Urinary bladder (tissue), 4 donors: Measurements from ENCODE around the gene TMEM119. TPM values are rescaled to one million over a fixed set of nuclear protein-coding genes. Genes with fewer than 3 reads are reported as not detected.
"Not testable (repeated sequence)": the region's sequence is repeated elsewhere in the genome, so short reads cannot be mapped to it uniquely, and the experiment has no call there.

Experiments used
- DNase-seq: peaks from one replicate; pipeline ENCODE4 v3.0.0-alpha.2; 2015; ENCODE audit errors: extremely low spot score
- H3K27ac ChIP-seq: one replicate; pipeline ENCODE4 v1.5.1; 2013; ENCODE audit warnings: low read depth, mild to moderate bottlenecking, moderate library complexity
- H3K36me3 ChIP-seq: one replicate; pipeline ENCODE4 v1.6.1; 2013; ENCODE audit warnings: mild to moderate bottlenecking, moderate library complexity; ENCODE audit not compliant: insufficient read depth
- H3K4me1 ChIP-seq: one replicate; pipeline ENCODE4 v1.6.1; 2013; ENCODE audit warnings: mild to moderate bottlenecking, moderate library complexity; ENCODE audit not compliant: insufficient read depth
- H3K4me3 ChIP-seq: one replicate; pipeline ENCODE4 v1.5.1; 2013; ENCODE audit warnings: low read depth, low read length
- WGBS: extraction: QIAGEN DNeasy Blood & Tissue Kit; methylation state at CpG from one replicate; pipeline ENCODE4 v1.1.7; 2013; 5-methylcytosine and 5-hydroxymethylcytosine counted together
- polyA plus RNA-seq: library from polyadenylated mRNA; stranded (reverse); fragments of 200-250 nt; gene quantifications from one replicate; pipeline ENCODE4 v1.2.3, GENCODE V29; 2013
- total RNA-seq: library from RNA; depleted of rRNA; stranded (reverse); fragments of >200 nt; gene quantifications from one replicate; pipeline ENCODE4 v1.2.3, GENCODE V29; 2014
- donor health status: healthy with polysubstance abuse.
- donor health status: healthy.

TMEM119 gene
- total and polyA plus RNA-seq, 2 donors = 29.4 to 62.4 TPM

DNA sequence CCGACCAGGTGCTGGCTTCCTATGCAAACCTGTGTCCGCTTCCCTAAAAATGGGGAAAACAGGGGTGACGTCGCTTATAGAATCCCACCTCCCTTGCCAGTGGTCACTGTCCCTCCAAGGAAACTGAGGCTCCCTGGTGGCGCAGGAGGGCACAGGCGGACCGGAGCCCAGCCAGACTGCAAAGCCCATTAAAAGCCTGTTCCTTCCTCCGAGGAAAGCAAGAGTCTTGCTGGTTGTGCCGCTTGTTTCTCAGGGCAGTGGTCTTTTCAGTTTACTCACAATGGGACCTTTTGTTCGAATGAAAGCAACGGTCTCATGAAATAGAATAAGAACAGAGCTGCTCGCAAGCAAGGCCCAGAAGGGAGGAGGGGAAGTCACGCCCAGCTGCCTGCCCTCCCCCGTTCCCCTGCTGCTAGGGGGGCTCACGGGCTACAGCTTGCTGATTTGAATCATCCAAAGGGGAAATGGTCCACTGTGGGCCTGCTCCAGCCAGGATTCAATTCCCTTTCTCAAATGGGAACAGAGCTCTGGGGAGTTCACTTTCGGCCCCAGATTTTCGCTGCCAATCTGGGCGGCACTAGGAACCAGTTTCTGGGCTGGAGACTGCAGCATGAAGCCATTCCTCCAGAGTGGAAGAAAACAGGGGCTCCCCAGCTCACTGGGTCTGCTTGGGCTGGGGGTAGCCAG is 40.4 kb upstream of the TMEM119 start:
- DNase-seq = no peak
- Histone ChIP-seq H3K4me3 (no peak overlapping the region), H3K4me1 (peaks cover 2% of the 10 kb centered on the region), H3K27ac (no peak overlapping the region), H3K36me3 (no peaks in the 10 kb centered on the region)
- 22% methylated on average over 18 of the region's 18 CpGs for WGBS

GRCh38 chr12:108637222-108637971 is 39.5 kb upstream of the TMEM119 start:
- 66% methylated on average over 7 of the region's 7 CpGs for WGBS
- H3K36me3 ChIP-seq = no peaks in the 10 kb centered on the region
- no peak overlapping the region for H3K4me3 ChIP-seq
- DNase-seq = no peak
- peaks cover 2% of the 10 kb centered on the region for H3K4me1 ChIP-seq
- H3K27ac ChIP-seq = no peak overlapping the region

DNA sequence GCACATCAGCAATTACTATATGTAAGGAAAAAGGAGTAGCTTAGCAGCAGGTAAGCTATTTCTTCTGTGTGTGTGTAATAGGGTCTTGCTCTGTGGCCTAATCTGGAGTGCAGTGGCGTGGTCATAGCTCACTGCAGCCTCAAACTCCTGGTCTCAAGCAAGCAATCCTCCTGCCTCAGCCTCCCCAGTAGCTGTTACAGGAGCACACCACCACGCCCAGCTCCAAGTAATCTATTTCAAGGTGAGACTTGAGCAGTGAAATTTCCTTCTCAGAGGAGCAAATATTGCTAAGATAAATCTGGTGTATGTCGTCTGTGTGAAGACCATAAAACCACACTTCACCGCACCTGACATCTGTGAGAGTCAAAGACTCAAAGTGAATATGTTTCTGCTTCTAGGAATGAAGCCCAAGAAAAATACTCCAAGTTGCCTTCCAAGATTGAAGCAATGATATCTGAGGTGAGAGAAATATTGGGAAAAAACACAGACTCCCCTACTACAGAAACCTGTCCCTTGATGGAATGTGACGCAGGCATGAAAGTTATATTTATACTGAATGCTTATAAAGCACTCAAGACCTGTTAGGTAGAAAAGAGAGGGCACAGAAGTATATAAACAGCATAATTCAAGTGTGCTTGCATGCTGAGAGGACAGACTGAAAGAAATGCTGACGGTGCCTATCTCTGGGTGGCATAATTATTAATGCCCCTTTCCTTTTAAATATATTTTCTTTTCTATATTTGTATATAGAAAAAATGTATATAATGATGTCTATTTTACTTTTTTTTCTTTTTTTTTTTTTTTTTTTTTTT is 38.3 kb upstream of the TMEM119 start:
- no peak overlapping the region for H3K27ac ChIP-seq
- H3K4me3 ChIP-seq = no peak overlapping the region
- H3K36me3 ChIP-seq = no peaks in the 10 kb centered on the region
- 78% methylated on average over 6 of the region's 6 CpGs for WGBS
- no peak for DNase-seq
- peaks cover 2% of the 10 kb centered on the region for H3K4me1 ChIP-seq

DNA sequence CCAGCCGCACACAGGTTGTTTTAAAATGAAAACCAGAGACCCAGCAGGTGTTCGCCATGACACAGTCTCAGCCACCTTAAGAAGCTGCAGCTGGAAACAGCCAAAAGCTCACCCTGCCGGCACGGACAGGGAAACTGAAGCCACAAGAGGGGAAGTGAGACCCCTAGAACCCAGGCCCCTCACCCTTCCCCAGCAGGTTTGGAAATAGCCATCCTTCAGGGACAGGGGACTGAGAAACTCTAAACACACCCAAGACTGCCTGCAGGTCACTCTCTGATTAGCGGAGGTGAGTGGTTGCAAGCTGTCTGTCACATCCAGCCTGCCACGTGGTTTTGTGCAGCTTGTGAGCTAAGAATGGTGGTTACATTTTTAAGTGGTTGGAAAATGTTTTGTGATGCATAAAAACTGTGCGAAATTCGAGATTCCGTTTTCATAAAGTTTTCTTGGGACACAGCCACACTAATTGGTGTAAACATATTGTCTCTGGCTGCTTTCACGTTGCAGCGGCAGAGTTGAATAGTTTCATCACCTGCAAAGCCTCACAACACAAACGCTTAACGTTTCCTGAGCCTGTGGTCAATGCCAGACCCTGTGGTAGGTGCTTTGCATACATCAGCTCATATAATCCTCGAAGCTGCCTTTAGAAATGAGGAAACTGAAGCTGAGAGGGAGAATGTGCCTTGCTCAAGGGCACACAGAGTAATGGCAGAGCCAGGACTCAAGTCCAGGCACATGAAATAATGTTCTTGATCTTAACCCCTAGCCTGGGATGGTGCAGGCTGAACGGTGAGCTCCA is 37.5 kb upstream of the TMEM119 start:
- 34% methylated on average over 15 of the region's 15 CpGs for WGBS
- H3K36me3 ChIP-seq = no peaks in the 10 kb centered on the region
- no peak for DNase-seq
- H3K4me3 ChIP-seq = no peak overlapping the region
- H3K27ac ChIP-seq = no peak overlapping the region
- H3K4me1 ChIP-seq = peaks cover 2% of the 10 kb centered on the region

DNA sequence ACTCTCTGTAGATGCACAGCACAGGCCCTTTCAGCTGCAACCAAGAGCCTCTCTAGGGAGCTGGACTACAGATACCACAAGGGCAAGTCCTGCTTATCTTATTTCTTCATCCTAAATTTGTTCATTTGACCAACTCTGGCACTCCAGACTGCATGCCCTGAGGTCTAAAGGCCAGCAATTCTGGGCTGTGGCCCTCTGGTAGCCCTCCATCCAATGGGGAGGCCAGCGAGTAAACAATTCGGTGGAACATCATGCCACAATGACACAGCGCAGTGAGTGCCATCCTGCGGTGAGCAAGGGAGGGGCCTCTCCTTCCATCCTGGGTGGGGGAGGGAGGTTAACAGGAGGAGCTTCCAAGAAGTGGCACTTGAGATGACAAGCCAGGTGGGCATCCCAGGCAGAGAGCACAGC is 36.5 kb upstream of the TMEM119 start:
- WGBS = 56% methylated on average over 4 of the region's 4 CpGs

DNA sequence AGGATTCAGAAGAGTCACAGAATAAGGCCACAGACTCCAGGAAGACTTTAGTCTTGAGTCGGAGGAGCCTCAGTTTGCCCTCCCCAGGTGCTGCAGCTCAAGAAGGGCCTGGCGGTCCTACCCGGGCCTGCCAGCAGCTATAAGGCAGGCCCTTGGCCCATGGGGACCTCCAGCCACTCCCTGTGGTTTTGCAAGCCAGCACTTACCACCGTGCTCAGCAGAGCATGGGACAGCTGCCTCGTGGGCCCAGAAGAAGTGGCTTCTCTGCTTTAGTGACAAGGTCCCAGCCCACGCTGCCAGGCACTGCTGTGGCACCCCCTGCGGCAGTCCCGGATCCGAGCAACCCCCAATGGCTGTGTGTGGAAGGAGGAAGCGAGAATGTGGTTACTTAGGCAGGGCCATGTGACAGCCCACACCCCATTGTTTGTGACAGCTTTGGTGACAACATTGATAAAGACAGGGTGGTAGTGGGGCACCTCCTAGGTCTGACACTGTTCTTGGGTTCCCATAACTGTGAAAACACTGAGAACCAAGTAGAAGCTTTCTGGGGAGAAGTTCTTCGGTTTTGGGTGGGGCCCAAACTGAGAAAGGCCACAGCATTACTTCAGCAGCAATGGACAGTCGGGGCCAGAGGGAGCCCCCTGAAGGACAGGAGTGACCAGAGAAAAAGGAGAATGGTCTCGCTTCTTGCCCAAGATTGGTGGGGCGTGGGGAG is 35.8 kb upstream of the TMEM119 start, which contains the start of gene SELPLG:
TSS of gene SELPLG (minus strand) at position 361 of the 715 bp plus-strand sequence. CDS start 9,587 bp downstream, outside the sequence.
- DNase-seq = no peak

More for the DNA sequence above, 36.5 kb upstream of the TMEM119 start:
- H3K27ac ChIP-seq = no peak overlapping the region
- no peak for DNase-seq
- peaks cover 2% of the 10 kb centered on the region for H3K4me1 ChIP-seq
- no peak overlapping the region for H3K4me3 ChIP-seq
- no peaks in the 10 kb centered on the region for H3K36me3 ChIP-seq

DNA sequence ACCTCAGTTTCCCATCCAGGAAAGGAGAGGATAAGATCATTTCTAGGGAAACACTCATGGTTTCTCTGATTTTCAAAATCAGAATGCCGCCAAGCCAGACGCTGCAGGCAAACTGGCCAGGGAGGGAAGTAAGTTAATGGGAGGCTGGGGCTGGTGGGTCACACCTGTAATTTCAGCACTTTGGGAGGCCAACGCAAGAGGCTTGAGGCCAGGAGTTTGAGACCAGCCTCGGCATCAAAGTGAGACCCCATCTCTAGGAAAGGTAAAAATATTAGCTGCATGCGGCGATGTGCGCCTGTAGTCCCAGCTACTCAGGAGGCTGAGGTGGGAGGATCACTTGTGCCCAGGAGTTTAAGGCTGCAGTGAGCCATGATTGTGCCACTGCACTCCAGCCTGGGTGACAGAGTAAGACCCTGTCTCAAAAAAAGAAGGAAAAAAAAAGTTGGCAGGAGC is 35.2 kb upstream of the TMEM119 start:
- H3K36me3 ChIP-seq = no peaks in the 10 kb centered on the region
- WGBS = 88% methylated on average over 7 of the region's 7 CpGs
- H3K27ac ChIP-seq = no peak overlapping the region
- no peaks in the 10 kb centered on the region for H3K4me1 ChIP-seq
- H3K4me3 ChIP-seq = no peak overlapping the region
- no peak for DNase-seq

More for the DNA sequence above, 35.8 kb upstream of the TMEM119 start, which contains the start of gene SELPLG:
- no peaks in the 10 kb centered on the region for H3K36me3 ChIP-seq
- 73% methylated on average over 14 of the region's 14 CpGs for WGBS
- peak within 1 kb of the TSS; percentile 29 for H3K4me3 ChIP-seq
- no peak within 1 kb of the TSS for H3K27ac ChIP-seq
- no peaks in the 10 kb centered on the region for H3K4me1 ChIP-seq

DNA sequence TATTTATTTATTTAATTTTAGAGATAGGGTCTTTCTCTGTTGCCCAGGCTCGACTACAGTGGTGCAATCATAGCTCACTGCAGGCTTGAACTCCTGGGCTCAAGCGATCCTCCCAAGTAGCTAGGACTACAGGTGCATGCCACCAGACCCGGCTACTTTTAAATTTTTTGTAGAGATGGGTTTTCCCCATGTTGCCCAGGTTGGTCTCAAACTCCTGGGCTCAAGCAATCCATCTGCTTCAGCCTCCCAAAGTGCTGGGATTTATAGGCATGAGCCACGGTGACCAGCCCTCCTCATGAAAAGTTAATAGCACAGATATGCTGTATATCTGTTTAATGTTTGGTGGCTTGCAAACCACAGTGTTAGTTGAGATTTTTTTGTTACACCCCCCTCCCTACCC is 33.4 kb upstream of the TMEM119 start:
- not testable (repeated sequence) for H3K36me3 ChIP-seq, DNase-seq, H3K4me3 ChIP-seq, H3K27ac ChIP-seq, H3K4me1 ChIP-seq
- WGBS = 87% methylated on average over 4 of the region's 4 CpGs

GRCh38 chr12:108630481-108631207 is 32.8 kb upstream of the TMEM119 start:
- Histone ChIP-seq H3K27ac (no peak overlapping the region), H3K4me1 (no peaks in the 10 kb centered on the region), H3K36me3 (no peaks in the 10 kb centered on the region), H3K4me3 (no peak overlapping the region)
- WGBS = 70% methylated on average over 9 of the region's 9 CpGs
- DNase-seq = no peak

GRCh38 chr12:108629824-108630476 is 32.1 kb upstream of the TMEM119 start:
- Histone ChIP-seq H3K27ac (no peak overlapping the region), H3K4me3 (no peak overlapping the region), H3K36me3 (no peaks in the 10 kb centered on the region), H3K4me1 (no peaks in the 10 kb centered on the region)
- no peak for DNase-seq
- WGBS = 48% methylated on average over 17 of the region's 17 CpGs

DNA sequence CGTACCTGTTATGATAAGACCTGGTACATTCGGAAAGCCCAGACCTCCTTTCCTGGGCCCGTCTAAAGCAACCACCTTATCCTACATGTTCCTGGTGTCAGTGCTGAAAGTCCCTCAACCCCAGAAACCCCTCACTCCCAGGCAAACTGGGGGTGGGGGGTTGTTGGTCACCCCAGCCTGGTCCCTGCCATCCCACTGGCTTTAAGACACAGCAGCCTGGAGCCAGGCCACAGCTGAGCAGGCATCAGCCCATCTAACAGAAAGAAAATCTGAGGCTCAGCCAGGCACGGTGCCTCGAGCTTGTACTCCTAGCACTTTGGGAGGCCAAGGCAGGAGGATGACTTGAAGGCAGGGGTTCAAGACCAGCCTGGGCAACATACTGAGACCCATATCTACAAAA is 31.3 kb upstream of the TMEM119 start:
- WGBS = 87% methylated on average over 5 of the region's 5 CpGs

More for the DNA sequence above, 31.3 kb upstream of the TMEM119 start:
- Histone ChIP-seq H3K4me1 (no peaks in the 10 kb centered on the region), H3K36me3 (no peaks in the 10 kb centered on the region), H3K4me3 (no peak overlapping the region), H3K27ac (no peak overlapping the region)
- DNase-seq = no peak
